GM23338 (cell line): ENCODE results near the gene ANO5. TPM values are rescaled to one million over a fixed set of nuclear protein-coding genes. Genes with fewer than 3 reads are reported as not detected.

Experiments used
- ATAC-seq: fragments of 200-7000 bp; cut with Tn5 transposase; 3 replicates; pipeline ENCODE4 v1.9.1; 2020
- DNase-seq: peaks from one replicate; pipeline ENCODE4 v3.0.0-alpha.2; 2015; ENCODE audit warnings: low spot score
- H2AFZ ChIP-seq: fragments of 200-600 bp; sonication (generic); 2 replicates; pipeline ENCODE4 v1.8.0; 2016; ENCODE audit warnings: antibody characterized with exemption, mild to moderate bottlenecking, moderate library complexity
- H3F3A ChIP-seq: fragments of 200-600 bp; sonication (generic); replicated peaks from 2 replicates; pipeline ENCODE4 v1.8.0; 2017; ENCODE audit warnings: antibody characterized with exemption, mixed run types, low read depth
- H3K27ac ChIP-seq: fragments of 200-600 bp; sonication (generic); 2 replicates; pipeline ENCODE4 v1.6.1; 2016; ENCODE audit warnings: low read depth
- H3K27me3 ChIP-seq: fragments of 200-600 bp; sonication (generic); 2 replicates; pipeline ENCODE4 v1.8.0; 2016; ENCODE audit warnings: mild to moderate bottlenecking, mixed run types, moderate library complexity; ENCODE audit not compliant: insufficient read depth
- H3K36me3 ChIP-seq: fragments of 200-600 bp; sonication (generic); 2 replicates; pipeline ENCODE4 v1.8.0; 2016; ENCODE audit warnings: mild to moderate bottlenecking; ENCODE audit not compliant: insufficient read depth
- H3K4me1 ChIP-seq: fragments of 200-600 bp; sonication (generic); 2 replicates; pipeline ENCODE4 v1.8.0; 2016; ENCODE audit warnings: mild to moderate bottlenecking, moderate library complexity; ENCODE audit not compliant: insufficient read depth
- H3K4me2 ChIP-seq: fragments of 200-600 bp; sonication (generic); 2 replicates; pipeline ENCODE4 v1.7.1; 2017; ENCODE audit warnings: mixed run types
- H3K4me3 ChIP-seq: fragments of 200-600 bp; sonication (generic); 2 replicates; pipeline ENCODE4 v1.6.1; 2016; ENCODE audit warnings: mixed run types
- H3K79me2 ChIP-seq: fragments of 200-600 bp; sonication (generic); replicated peaks from 2 replicates; pipeline ENCODE4 v1.8.0; 2017; ENCODE audit warnings: mild to moderate bottlenecking; ENCODE audit not compliant: insufficient read depth
- H3K9me2 ChIP-seq: fragments of 200-600 bp; sonication (generic); 2 replicates; pipeline ENCODE4 v1.8.0; 2017; ENCODE audit not compliant: insufficient read depth
- H4K20me1 ChIP-seq: fragments of 200-600 bp; sonication (generic); replicated peaks from 2 replicates; pipeline ENCODE4 v1.8.0; 2017; ENCODE audit warnings: mild to moderate bottlenecking; ENCODE audit not compliant: insufficient read depth
- H3K27ac Mint-ChIP-seq: 2 replicates; pipeline ENCODE4 v1.8.0; 2020; ENCODE audit warnings: inconsistent platforms, mild to moderate bottlenecking, moderate library complexity, mixed read lengths
- H3K27me3 Mint-ChIP-seq: 3 replicates; pipeline ENCODE4 v1.8.0; 2022; ENCODE audit warnings: low read depth, mild to moderate bottlenecking, moderate library complexity, mixed read lengths, inconsistent platforms; ENCODE audit not compliant: insufficient read depth, poor library complexity
- H3K36me3 Mint-ChIP-seq: 3 replicates; pipeline ENCODE4 v1.8.0; 2021; ENCODE audit warnings: low read depth, mild to moderate bottlenecking, inconsistent platforms, moderate library complexity, mixed read lengths
- H3K4me1 Mint-ChIP-seq: 3 replicates; pipeline ENCODE4 v1.8.0; 2020; ENCODE audit warnings: mild to moderate bottlenecking, inconsistent platforms, mixed read lengths
- H3K4me3 Mint-ChIP-seq: 3 replicates; pipeline ENCODE4 v1.8.0; 2021; ENCODE audit warnings: moderate library complexity, mild to moderate bottlenecking, inconsistent platforms, mixed read lengths
- H3K9me3 Mint-ChIP-seq: 3 replicates; pipeline ENCODE4 v1.8.0; 2020; ENCODE audit warnings: moderate library complexity, mild to moderate bottlenecking, inconsistent platforms, mixed read lengths
- EZH2 ChIP-seq: fragments of 200-600 bp; sonication (generic); IDR thresholded peaks from one replicate; pipeline ENCODE4 v1.8.0; 2017; ENCODE audit warnings: antibody characterized with exemption, mild to moderate bottlenecking, low read depth; ENCODE audit not compliant: unreplicated experiment
- EZH2phosphoT487 ChIP-seq: fragments of 200-600 bp; sonication (generic); IDR thresholded peaks from one replicate; pipeline ENCODE4 v1.8.1; 2018; ENCODE audit warnings: antibody characterized with exemption; ENCODE audit not compliant: unreplicated experiment
- JUNB ChIP-seq: IDR thresholded peaks from one replicate; pipeline ENCODE4 v1.6.1; 2016; ENCODE audit warnings: antibody characterized with exemption; ENCODE audit not compliant: unreplicated experiment
- POLR2AphosphoS5 ChIP-seq: IDR thresholded peaks from 2 replicates; pipeline ENCODE4 v1.6.1; 2016; ENCODE audit warnings: antibody characterized with exemption, low read depth
- long read RNA-seq: library from polyadenylated mRNA; unstranded; transcript quantifications from one replicate; pipeline ENCODE4 v2.0.0, GENCODE V29; 2020; ENCODE audit not compliant: unreplicated experiment
- polyA plus RNA-seq: library from polyadenylated mRNA; unstranded; fragments of >200 nt; fragmentation: Nextera tagmentation; extraction: Ambion mirVana; gene quantifications from 2 replicates; pipeline ENCODE4 v1.2.1, GENCODE V29; 2016
- total RNA-seq: library from RNA; depleted of rRNA; stranded (reverse); fragments of >200 nt; shearing (Covaris generic); gene quantifications from 2 replicates; pipeline ENCODE4 v1.2.3, GENCODE V29; 2014; rRNA removed
- TF ChIP-seq, protein P1 (sequence below), 2 experiments: fragments of 200-600 bp in 1 of 2; sonication (generic) in 1 of 2; conservative IDR thresholded peaks; 2 replicates each; pipeline versions ENCODE4 v1.5.1 to v1.6.1; 2016 to 2017; ENCODE audit warnings: antibody characterized with exemption in 2 of 2, low read depth in 2 of 2, mild to moderate bottlenecking in 2 of 2, moderate library complexity in 1 of 2

ANO5 gene, protein sequence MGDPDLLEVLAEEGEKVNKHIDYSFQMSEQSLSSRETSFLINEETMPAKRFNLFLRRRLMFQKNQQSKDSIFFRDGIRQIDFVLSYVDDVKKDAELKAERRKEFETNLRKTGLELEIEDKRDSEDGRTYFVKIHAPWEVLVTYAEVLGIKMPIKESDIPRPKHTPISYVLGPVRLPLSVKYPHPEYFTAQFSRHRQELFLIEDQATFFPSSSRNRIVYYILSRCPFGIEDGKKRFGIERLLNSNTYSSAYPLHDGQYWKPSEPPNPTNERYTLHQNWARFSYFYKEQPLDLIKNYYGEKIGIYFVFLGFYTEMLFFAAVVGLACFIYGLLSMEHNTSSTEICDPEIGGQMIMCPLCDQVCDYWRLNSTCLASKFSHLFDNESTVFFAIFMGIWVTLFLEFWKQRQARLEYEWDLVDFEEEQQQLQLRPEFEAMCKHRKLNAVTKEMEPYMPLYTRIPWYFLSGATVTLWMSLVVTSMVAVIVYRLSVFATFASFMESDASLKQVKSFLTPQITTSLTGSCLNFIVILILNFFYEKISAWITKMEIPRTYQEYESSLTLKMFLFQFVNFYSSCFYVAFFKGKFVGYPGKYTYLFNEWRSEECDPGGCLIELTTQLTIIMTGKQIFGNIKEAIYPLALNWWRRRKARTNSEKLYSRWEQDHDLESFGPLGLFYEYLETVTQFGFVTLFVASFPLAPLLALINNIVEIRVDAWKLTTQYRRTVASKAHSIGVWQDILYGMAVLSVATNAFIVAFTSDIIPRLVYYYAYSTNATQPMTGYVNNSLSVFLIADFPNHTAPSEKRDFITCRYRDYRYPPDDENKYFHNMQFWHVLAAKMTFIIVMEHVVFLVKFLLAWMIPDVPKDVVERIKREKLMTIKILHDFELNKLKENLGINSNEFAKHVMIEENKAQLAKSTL
- total RNA-seq (6.8 and 8.3 TPM in 2 replicates), polyA plus RNA-seq (1.7 and 1.8 TPM in 2 replicates)
- long read RNA-seq, partial matches to known transcripts = 1 of 1 reads
- long read RNA-seq, other reads (novel, unspliced or antisense) = 0 of 1 reads

DNA sequence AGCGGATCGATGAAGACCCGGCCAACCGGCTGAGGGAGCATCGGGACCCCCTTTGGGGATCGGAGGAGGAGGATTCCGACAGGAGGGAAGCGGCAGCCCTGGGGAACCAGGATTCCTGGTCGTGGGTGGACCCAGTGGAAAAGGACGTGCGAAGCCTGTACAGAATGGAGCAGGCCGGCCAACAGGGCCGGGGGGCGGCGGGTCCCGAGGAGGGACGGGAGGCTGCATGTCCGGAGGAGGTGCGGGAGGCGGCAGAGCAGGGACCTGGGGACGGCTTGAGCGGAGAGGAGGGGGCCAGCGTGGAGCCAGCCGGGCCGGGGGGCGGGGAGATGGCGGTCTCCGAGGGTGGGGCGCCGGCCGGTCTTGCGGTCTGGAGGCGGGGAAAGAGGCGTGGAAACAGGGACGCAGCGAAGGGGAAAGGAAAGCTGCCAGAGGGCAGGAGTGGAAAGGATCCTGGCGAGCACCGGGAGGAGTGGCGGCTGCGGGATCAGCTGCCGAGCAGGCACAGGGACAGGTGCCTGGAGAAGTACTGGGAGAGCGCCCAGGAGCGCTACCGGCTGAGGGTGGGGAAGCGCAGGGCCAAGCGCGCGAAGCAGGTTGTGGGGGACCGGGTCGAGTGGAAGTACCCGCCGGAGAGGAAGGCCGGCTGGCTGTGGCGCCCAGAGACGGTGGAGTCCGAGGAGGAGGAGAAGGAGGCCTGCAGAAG, at the start of gene ANO5:
Gene ANO5 (plus strand): TSS at position 444 of the 706 bp plus-strand sequence. CDS start 408 bp downstream, outside the sequence.
- Histone ChIP-seq H3F3A (no peaks in the 10 kb centered on the region), H3K9me2 (0 out of 2 replicates have a peak, but pooled peaks cover 3% of the 10 kb centered on the region), H3K27ac (peak within 1 kb of the TSS; percentile 53; the same call in 1 of the 2 replicates), H3K4me1 (peaks cover 39% of the 10 kb centered on the region), H3K27me3 (0 out of 2 replicates have a peak, but pooled peaks cover 4% of the 10 kb centered on the region), H2AFZ (peak within 1 kb of the TSS; percentile 100), H4K20me1 (no peaks in the 10 kb centered on the region; the same call in 1 of the 2 replicates), H3K4me2 (peak within 1 kb of the TSS; percentile 84), H3K79me2 (peaks cover 34% of the 10 kb centered on the region), H3K4me3 (peak within 1 kb of the TSS; percentile 97), H3K36me3 (no peaks in the 10 kb centered on the region)
- H3K36me3 Mint-ChIP-seq = no peaks in the 10 kb centered on the region
- DNase-seq = peak; percentile 81
- ATAC-seq = peak; percentile 85
- H3K4me1 Mint-ChIP-seq = peaks cover 36% of the 10 kb centered on the region
- H3K4me3 Mint-ChIP-seq = peak within 1 kb of the TSS; percentile 96
- H3K27ac Mint-ChIP-seq = peak within 1 kb of the TSS; percentile 82
- peaks cover 4% of the 10 kb centered on the region for H3K27me3 Mint-ChIP-seq
- TF ChIP-seq EZH2 = no peak
- TF ChIP-seq POLR2AphosphoS5 = peak; percentile 71
- TF ChIP-seq EZH2phosphoT487 = no peak
- TF ChIP-seq JUNB = no peak
- H3K9me3 Mint-ChIP-seq = peaks cover 2% of the 10 kb centered on the region; the same call in 1 of the 3 replicates

DNA sequence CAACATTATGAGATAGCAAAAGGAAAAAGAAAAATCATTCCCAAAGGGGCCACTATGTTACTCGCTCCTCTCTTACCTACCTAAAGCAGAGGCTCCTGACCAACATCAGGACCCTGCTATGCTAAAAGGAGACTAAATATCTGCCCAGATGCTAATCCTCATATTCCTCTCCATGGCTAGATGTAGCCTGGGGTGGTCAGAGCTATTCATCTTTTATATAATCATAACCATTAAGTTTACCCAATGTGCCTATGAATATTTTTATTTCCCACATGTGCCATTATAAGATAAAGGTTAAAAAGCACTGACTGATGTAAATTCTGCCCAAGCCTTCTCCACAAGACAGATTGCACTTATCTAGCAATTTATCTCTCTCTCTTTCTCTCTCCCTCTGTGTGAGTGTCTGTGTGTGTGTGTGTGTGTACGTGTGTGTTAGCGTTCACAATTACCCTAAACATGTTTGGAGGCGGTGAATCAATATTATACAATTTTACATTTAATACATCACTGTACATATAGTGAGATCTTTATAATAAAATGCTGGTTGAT, 41.2 kb upstream of the ANO5 start:
- Histone ChIP-seq H3F3A (no peaks in the 10 kb centered on the region), H3K9me2 (peaks cover 6% of the 10 kb centered on the region; the same call in 1 of the 2 replicates), H4K20me1 (no peaks in the 10 kb centered on the region), H3K27ac (no peak overlapping the region), H3K4me2 (no peak overlapping the region), H3K4me3 (no peak overlapping the region), H3K36me3 (no peaks in the 10 kb centered on the region), H2AFZ (no peak overlapping the region), H3K79me2 (no peaks in the 10 kb centered on the region), H3K27me3 (no peaks in the 10 kb centered on the region), H3K4me1 (no peaks in the 10 kb centered on the region)
- Mint-ChIP-seq H3K4me3 (no peak overlapping the region), H3K4me1 (no peaks in the 10 kb centered on the region), H3K27me3 (no peaks in the 10 kb centered on the region), H3K27ac (no peak overlapping the region), H3K9me3 (no peaks in the 10 kb centered on the region; the same call in 2 of the 3 replicates), H3K36me3 (no peaks in the 10 kb centered on the region)
- DNase-seq = no peak
- TF ChIP-seq, protein P1, sequence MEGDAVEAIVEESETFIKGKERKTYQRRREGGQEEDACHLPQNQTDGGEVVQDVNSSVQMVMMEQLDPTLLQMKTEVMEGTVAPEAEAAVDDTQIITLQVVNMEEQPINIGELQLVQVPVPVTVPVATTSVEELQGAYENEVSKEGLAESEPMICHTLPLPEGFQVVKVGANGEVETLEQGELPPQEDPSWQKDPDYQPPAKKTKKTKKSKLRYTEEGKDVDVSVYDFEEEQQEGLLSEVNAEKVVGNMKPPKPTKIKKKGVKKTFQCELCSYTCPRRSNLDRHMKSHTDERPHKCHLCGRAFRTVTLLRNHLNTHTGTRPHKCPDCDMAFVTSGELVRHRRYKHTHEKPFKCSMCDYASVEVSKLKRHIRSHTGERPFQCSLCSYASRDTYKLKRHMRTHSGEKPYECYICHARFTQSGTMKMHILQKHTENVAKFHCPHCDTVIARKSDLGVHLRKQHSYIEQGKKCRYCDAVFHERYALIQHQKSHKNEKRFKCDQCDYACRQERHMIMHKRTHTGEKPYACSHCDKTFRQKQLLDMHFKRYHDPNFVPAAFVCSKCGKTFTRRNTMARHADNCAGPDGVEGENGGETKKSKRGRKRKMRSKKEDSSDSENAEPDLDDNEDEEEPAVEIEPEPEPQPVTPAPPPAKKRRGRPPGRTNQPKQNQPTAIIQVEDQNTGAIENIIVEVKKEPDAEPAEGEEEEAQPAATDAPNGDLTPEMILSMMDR (conservative IDR thresholded peaks at IDR 0.05; ENCODE audit: low read depth in 2 of 2) = no peak
- ATAC-seq = no peak
